NB4 (cell line): ENCODE measurements around the gene MB21D2.

ENCODE experiments used
- POLR2A ChIP-seq: IDR thresholded peaks from 2 replicates; pipeline ENCODE4 v1.6.1; 2011; ENCODE audit warnings: mild to moderate bottlenecking; ENCODE audit not compliant: insufficient read length; ENCODE audit errors: extremely low read depth
- TF ChIP-seq, protein P1 (sequence below): IDR thresholded peaks from one replicate; pipeline ENCODE4 v1.5.1; 2012; ENCODE audit warnings: low read depth, low read length

DNA sequence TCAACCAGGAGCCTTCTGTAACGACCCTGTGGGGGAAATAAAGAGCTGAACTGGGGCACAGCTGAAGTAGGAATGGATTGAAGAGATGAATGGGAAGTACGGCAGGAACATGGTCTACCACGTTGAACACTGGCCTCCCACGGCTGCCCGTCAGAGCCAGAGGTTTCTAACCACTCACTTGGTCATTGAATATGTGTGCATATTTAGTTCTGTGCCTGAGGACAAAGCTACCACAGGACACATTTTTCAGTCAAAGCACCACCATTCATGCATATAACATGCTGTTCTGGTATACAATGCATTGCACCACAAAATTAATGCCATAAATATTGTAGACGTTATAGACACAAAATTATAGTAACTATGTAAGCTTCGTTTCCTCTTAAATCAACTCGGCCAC is 75.5 kb downstream of the MB21D2 start:
- TF ChIP-seq, protein P1, sequence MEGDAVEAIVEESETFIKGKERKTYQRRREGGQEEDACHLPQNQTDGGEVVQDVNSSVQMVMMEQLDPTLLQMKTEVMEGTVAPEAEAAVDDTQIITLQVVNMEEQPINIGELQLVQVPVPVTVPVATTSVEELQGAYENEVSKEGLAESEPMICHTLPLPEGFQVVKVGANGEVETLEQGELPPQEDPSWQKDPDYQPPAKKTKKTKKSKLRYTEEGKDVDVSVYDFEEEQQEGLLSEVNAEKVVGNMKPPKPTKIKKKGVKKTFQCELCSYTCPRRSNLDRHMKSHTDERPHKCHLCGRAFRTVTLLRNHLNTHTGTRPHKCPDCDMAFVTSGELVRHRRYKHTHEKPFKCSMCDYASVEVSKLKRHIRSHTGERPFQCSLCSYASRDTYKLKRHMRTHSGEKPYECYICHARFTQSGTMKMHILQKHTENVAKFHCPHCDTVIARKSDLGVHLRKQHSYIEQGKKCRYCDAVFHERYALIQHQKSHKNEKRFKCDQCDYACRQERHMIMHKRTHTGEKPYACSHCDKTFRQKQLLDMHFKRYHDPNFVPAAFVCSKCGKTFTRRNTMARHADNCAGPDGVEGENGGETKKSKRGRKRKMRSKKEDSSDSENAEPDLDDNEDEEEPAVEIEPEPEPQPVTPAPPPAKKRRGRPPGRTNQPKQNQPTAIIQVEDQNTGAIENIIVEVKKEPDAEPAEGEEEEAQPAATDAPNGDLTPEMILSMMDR = no peak
- TF ChIP-seq POLR2A = no peak
